ENCODE results near the gene CMTM3.

DNA sequence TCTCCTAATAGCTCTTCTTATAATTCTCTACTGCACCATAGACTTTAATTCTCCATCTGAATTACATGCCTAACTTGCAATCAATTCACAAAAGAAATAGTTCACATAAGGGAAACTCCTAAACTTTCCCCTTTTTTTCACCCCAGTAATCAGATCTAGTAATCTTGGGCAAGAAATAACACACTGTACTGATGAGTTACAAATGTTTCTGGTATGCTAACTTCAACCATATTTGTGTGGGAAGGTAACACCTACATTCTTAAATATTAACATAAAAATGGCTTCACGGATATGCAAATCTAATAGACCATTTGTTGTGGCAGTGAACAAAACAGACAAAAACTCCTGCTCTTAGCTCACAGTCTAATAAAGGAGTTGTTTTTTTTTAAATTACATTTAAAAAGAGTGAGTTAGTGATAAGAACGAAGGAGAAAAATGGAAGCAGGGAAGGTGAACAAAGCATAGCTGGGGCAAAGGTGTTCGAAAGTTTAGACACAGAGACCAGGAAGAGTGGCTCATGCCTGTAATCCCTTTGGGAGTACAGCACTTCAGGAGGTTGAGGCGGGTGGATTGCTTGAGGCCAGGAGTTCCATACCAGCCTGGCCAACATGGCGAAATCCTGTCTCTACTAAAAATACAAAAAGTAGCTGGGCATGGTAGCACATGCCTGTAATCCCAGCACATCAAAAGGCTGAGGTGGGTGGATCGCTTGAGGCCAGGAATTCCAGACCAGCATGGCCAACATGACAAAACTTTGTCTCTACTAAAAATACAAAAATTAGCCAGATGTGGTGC lies 34.8 kb downstream of the CMTM3 start:
- no peak for TF ChIP-seq EZH2phosphoT487 (IDR thresholded peaks at IDR 0.05)
- TF ChIP-seq, protein P1, sequence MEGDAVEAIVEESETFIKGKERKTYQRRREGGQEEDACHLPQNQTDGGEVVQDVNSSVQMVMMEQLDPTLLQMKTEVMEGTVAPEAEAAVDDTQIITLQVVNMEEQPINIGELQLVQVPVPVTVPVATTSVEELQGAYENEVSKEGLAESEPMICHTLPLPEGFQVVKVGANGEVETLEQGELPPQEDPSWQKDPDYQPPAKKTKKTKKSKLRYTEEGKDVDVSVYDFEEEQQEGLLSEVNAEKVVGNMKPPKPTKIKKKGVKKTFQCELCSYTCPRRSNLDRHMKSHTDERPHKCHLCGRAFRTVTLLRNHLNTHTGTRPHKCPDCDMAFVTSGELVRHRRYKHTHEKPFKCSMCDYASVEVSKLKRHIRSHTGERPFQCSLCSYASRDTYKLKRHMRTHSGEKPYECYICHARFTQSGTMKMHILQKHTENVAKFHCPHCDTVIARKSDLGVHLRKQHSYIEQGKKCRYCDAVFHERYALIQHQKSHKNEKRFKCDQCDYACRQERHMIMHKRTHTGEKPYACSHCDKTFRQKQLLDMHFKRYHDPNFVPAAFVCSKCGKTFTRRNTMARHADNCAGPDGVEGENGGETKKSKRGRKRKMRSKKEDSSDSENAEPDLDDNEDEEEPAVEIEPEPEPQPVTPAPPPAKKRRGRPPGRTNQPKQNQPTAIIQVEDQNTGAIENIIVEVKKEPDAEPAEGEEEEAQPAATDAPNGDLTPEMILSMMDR (IDR thresholded peaks at IDR 0.05): no peak
